ENCODE measurements around the gene DNAJA3.

The DNAJA3 gene

DNA sequence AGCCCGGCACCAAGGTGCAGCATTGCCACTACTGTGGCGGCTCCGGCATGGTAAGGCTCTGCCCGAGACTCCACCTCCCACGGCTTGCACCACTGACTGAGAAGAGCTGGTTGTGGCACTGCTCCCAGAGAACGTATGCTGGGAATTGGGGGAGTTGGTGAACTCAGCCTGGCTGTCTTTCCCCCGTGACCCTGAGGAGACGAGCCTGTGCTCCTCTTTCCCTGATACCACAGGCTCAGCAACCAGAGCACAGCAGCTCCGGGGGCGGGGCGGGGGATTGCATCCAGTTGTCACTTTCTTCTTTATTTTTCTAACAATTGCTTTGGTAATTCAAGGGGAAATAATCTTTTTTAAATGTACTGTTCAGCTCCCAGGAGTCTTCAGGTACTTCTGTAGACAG, 16.7 kb downstream of the DNAJA3 start:
- DNase-seq = no peak

DNA sequence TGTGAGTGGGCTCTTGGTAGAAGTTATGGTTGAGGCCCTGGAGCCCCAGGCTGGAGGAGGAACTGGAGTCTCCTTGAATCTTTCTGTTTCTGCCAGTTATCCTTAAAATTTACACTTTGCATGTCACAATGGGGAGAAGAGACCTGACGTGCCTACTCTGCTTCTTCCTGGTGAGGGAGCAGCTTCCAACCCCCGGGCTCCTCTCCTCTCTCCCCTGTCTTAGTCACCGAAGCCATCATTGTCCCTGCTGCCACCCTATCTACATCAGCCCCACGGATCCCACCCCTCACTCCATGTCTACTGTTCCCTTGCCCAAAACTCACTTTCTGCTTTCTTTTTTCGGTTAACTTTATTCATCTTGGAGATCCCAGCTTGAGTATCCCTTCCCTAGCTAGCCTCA, 17.6 kb downstream of the DNAJA3 start:
- DNase-seq = no peak

DNA sequence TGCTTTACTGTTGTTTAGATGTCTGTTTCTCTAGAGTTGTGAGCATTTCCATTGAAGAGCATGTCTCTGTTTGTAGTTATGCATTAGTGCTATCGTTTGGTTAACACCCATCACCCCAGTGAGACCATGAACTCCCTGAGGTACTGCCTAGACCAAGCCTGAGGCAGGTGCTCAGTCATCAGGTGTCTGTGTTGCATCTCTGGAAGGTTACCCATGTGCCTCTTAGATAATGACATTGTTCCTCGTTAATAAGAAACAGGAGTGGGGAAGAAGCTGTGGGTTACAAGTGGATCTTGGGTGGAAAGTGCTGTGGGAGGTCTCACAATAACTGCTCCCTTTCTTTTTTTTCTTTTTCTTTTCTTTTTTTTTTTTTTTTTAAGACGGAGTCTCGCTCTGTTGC, 18.3 kb downstream of the DNAJA3 start:
- no peak for DNase-seq

DNA sequence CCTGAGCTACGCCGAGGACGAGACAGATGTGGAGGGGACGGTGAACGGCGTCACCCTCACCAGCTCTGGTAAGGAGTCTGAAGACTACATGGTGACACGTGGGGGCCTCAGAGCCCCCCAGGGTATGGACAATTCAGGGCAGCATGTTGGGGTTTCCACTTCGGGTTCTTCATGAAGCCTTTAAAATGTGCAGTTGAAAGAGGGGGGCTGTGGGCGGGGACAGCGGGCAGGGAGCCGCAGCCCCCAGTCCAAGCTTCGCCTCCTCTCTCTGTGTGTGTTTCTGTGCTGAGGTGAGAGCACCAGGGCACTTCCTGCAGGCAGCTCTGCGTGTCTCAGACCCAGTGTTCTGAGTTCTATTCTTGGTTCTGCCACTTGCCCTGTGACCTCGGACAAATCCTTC, 24.8 kb downstream of the DNAJA3 start:
- no peak for DNase-seq

DNA sequence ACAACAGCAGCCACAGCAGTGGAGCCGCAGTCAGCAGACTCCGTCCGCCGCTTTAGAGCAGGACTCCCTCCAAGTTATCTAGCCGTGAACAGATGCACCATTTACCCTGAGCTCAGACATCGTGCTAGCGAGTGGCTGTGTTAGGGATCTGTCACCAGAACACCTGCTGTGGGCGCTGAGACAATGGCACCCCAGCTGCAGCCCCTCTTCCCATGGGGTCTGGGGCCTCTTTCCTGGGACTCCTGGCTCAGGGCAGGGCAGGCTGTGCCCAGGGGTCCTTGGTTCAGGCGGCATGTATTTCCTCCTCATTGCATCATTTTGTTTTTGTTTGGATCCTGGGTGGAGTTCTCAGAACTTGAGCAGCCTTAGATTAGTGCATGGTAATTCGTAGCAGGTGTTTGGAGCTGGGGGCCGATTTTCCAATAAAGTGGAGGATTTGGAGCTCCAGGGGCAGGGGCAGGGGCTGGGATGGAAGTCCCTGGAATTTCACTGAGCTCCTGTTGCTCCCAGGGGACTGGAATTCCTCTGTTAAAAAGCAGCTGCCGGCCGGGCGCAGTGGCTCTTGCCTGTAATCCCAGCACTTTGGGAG, 25.4 kb downstream of the DNAJA3 start:
- no peak for DNase-seq

DNA sequence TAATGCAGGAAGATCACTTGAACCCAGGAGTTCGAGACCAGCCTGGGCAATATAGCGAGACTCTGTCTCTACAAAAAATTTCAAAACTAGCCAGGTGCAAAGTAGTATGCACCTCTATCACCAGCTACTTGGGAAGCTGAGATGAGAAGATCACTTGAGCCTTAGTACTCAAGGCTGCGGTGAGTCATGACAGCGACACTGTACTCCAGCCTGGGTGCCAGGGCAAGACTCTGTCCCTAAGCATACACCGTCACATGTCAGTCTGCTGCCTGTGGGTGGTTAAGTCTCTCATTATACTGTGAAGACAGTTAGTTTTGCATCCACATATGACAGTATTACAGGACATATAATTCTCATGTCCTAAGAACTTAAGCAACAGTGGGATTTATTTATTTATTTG, 27.0 kb downstream of the DNAJA3 start:
- no peak for DNase-seq

DNA sequence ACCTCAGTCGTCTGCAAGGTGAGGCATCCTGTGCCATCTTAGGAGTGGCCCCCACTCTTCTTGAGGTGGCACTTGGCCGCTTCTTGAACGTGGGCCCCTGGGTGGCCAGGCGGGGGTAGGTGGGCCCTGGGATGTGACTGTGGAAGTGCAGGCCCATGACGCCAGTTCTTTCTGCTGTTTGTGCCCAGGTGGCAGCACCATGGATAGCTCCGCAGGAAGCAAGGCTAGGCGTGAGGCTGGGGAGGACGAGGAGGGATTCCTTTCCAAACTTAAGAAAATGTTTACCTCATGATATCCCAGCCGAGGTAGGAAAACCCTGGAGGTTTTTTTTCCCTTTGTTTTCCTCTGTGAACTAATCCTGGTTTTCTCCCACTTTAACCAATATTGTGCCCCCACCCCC, 29.0 kb downstream of the DNAJA3 start:
- no peak for DNase-seq

DNA sequence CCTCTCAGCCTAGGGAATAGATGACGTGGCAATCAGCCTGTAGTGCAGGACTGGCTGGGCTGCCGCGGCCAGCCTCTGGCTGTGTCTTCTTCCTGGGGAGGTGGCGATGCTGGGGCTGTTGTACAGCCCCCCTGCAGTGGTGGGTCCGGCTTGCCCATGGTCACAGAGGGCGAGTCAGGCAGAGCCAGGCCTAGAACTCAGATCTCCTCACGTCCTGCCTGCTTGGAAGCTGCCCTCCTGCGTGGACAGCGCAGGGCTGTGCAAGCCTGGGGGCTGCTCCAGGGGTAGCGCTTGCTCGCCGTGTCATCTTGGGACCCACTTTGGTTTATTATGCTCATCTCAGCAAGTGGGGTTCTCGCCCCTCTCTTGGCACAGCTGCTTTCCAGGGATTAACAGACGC, 29.4 kb downstream of the DNAJA3 start:
- no peak for DNase-seq

DNA sequence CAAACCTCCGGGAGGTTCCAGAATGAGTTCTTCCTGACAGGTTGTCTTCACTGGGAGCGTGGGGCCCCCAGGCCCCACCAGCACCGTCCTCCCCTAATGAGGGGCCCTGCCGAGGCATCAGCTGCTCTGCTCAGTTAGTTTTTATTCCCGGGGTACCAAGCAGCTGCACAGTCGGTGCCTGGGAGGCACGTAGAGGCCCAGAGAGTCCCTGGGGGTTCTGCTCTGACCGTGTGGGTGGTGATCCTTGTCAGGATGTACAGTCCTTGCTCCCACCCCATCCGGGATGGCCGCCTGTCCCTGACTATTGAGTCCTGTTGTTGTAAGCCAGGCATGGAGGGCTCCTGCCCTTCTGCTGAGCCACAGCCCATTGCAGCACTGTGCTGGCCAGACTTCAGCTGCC, 30.3 kb downstream of the DNAJA3 start:
- DNase-seq = no peak

DNA sequence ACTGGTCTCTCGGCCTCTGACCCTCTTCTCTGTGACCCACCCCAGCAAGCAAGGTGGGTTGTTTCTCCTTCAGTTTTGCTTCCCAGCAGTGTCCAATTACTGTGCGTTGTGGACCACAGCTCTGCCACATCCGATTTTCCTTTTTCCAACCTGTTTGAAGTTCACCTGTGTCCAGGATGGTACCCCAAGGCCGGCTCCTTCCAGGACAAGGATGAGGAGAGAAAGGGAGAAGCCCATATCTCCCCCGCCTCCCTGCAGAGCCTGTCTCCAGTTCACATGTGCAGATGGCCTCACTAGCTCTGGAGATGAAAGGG, 35.2 kb downstream of the DNAJA3 start:
- no peak for DNase-seq

DNA sequence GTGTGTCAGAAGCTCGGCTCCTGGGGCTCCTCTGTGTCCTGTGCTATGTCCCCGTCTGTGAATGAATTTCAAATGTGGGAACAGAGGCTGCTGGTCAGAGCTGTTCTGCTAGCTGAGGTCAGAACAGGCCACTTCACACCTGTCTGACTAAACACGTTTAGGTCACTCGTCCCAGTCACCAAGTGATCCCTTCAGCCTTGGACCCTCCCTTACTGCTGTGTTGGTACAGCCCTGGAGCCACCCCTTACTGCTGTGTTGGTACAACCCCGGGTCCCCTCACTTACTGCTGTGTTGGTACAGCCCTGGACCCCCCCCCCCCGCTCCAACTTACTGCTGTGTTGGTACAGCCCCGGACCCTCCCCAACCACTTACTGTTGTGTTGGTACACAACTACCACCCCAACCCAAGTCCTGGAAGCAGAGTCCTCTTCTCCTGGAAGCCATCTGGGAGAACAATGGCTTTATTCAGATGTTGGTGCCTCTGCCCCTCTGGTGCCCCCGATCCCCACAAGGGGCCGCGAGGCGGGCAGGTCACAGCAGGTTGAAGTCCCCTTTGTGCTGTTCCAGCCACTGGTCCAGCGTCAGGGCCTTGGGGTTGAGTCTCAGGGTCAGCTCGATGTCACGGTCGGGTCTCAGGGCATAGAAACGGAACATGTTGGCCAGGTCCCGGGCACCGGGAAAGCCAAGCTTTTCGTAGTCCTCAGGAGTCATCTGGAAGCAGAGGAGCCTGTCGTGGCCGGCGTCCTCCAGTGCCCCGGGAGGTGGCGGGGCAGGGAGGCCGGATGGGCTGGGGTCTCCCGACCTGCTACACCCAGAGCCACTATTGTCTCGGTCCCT, 35.8 kb downstream of the DNAJA3 start:
- DNase-seq = no peak

DNA sequence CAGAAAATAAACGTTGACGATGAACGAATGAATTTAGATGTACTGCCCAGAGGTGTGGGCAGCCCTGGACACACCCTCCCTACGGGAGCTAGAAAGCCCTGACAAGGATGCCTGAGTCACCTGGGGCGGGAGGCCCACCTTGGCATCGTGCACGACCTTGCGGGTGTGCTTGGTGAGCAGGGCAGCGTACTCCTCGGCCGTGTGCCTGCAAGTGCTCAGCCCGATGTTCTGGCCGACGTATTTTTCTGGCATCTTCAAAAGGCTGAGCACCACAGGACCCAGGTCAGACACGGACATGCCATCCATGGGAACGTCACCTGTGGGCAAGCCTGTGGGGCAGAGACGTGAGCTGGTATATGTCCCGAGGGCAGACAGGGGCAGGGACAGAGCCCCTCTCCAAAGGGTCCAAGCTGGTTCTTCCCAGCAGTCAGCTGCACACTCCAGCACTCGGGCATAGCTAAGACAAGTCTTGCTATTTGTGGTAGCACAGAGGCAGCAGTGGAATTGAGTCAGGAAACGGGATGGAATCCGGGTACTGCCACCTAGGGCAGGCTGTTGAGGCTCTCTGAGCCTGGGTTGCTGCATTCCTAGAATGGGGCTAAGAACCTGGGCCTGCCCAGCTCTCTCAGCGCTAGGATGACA, 38.0 kb downstream of the DNAJA3 start:
- no peak for DNase-seq

DNA sequence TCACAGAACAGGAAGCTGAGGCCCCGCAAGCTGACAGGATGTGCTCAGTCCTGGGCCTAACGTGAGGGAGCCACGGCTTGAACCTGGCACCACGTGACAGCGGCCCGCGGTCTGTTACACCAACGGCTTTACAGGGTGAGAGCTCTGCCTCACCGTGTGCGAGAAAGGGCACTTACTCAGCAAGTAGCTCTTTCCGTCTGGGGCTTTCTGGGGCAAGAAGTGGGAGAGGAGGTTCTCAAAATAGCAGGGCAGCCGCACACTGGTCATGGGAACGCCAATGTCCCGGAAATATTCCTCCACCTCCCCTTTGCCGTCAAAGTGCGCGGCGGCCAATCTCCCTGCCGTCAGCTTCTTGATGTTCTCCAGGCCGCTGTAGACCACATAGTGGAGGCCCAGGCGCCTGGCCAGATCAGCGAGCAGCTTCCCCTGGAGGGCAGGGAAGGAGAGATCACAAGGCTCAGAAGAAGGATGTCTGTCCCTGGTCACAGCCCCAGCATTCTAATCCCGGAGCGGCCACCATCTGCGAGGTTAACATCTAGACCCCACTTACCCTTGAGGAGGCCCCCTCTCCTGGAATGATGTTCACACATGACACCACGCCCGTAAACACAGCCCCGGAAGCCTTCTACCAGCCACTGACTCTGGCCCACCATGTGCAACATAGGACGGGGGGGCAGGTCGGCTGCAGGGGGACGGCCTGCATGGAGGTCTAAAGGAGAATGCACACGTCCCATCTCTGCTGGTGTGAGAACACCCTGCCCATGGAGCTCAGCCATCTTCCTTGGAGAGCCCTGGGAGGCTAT, 40.5 kb downstream of the DNAJA3 start:
- DNase-seq = peak; percentile 82

DNA sequence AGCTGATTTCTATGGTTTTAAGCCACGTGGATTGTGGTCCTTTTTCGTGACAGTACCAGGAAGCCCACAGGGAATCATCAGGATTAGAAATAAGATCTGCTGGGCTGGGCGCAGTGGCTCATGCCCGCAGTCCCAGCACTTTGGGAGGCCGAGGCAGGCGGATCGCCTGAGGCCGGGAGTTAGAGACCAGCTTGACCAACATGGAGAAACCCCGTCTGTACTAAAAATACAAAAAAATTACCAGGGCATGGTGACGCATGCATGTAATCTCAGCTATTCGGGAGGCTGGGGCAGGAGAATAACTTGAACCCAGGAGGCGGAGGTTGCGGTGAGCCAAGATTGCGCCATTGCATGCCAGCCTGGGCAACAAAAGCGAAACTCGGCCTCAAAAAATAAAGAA, 42.2 kb downstream of the DNAJA3 start:
- no peak for DNase-seq

DNA sequence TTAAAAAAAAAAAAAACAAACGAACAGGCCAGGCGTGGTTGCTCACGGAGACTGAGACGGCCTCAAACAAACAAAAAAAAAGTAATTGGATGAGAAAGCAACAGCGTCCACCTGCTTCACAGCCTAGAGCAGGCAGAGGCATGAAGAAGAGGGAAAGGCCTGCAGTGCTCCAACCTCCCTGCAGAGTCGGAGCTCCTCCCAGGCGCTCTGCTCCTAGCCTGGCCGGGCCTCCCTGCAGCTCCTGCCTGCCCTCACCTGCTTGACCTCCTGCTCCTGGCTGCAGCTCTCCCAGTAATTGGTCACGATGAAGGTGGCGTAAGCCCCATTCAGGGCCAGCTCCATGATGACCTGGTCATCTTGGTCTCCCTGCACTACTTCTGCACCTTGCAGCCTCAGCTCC, 43.3 kb downstream of the DNAJA3 start:
- no peak for DNase-seq

DNA sequence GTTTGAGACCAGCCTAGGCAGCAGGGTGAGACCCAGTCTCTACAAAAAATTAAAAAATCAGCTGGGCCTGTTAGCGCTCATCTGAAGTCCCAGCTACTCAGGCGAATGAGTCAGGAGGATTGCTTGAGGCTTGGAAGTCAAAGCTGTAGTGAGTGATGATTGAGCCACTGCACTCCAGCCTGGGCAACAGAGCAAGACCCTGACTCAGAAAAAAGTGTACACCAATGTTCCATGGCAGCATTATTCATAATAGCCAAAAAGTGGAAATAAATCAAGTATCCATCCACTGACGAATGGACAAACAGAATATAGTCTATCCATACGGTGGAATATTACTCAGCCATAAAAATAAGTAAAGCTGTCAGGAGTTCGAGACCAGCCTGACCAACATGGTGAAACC, 46.2 kb downstream of the DNAJA3 start:
- no peak for DNase-seq

DNA sequence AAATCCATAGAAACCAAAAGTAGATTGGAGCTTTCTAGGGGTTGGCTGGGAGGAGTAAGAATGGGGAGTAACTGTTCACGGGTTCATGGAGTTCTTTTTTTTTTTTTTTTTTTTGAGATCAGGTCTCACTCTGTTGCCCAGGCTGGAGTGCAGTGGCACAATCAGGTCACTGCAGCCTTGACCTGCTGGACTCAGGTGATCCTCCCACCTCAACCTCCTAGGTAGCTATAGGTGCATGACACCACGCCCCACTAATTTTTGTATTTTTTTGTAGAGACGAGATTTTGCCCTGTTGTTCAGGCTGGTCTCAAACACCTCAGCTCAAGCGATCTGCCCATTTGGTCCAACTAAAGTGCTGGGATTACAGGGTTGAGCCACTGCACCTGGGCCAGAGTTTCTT, 47.2 kb downstream of the DNAJA3 start:
- DNase-seq = no peak

DNA sequence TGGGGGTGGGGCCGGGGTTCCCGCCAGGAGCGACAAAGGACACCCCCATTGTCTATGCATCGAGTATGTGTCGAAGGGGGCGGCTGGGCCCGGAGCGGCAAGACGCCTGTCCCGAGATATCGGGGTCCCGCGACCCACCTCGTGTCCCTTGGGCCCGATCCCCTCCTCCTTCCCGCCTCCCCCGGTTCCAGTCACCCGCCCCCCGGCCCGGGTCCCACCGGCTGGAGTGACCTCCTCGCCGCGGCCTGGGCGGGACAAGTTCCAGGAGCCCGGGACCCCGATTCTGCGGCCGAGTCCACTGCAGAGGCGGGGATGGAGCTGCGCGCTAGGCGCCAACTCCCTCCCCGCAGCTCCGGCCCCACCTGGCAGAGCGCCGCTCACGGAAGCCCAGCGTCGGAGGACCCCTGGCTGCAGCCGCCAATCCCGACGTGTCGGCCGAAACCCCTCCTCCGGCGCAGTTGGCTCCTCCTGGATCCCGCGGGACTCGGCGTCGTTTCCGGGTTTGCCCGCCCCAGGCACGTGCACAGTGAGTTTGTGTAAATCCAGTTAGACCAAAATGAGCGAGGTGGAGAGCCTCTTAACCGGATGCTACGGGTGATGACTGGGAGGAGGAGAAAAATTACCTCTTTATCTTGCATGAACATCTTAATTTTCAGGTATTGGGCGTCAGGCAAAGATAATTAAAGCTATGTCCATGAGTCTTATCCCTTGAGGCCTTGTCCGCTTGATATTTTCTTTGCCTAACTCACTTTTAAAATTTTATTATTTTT, 48.7 kb downstream of the DNAJA3 start, which contains the start of gene NMRAL1:
Gene NMRAL1, minus strand, starts transcription at position 434 of the 770 bp plus-strand sequence. CDS start 493 bp downstream, outside the sequence.
- DNase-seq = peak; percentile 92

DNA sequence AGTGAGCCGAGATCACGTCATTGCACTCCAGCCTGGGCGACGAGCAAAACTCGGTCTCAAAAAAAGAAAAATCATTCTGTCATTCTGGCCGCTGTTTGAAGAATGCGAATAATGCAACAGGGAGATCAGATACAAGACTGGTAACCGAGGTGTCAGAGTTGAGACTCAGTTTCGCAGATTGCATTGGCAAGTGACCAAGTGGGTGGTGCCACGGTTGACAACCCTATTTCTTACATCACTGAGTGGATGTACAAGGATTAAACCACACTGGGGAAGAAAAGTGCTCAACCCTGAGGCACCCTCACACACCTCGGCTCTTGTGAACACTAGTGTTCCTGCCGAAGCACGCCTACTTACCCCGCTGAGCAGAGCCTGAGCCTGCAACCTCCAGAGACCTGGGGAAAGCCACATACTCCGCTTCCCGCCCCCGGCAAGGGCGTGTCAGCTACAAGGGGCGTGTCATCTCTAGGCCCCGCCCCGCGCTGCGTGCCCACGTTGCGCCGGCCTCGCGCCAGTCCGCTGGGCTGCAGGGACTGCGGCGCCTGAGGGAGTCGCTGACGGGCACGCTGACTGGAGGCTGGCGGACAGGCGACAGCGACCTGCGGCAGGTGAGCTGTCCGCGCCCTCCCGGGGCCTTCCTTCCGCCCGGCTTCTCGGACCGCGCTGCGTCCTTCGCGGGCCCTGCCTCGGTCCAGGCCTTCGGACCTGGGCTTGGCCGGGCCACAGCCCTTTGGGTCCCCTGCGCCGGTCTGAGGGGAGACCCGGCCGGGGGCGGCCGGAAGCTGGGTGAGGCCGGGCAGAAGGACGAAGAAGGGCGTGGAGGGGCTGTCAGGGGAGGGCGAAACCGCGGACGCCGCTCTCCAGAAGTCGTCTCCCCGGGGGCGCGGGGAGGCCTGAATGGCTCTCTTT, 50.5 kb downstream of the DNAJA3 start, which contains the start of gene HMOX2:
Gene HMOX2, plus strand, starts transcription at position 519 of the 909 bp plus-strand sequence. CDS start 29,127 bp downstream, outside the sequence.
- peak; percentile 95 for DNase-seq

DNA sequence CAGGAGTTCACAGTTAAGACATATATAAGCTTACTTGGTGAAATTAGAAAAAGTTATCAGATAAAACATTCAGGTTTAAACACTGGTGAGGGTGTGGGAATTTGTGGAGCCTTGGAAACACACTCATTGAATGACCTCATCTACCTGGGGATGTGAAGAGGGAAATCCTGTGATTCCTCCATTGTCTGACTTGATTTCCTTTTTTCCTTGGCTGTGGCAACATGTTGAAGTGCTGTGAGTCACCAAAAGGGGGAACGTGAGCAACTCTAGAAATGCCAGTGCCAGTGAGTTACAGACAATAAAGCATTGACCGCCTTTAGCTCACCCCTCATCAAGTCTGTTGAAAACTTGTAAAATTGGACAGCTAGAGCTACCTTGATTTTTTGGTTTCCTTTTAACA, 52.3 kb downstream of the DNAJA3 start:
- peak; percentile 47 for DNase-seq

DNA sequence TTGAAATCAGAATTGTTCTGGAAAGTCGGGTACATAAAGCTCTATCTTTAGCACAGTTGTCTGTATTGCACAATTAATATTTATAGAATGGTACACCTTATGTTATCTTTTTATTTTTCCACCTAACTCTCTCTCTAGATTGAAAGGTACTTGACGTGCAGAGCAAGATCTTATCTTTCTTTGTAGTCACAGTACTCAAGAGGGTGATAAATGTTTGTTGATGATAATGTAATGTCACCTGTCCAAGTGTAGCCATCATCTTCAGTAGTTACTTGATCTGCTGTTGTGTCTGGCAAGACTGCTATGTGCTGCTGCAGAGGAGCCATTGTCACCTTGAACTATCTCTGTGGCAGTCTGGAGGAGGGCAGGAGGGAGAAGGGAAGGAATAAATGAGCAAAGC, 55.9 kb downstream of the DNAJA3 start:
- DNase-seq = no peak
